ENCODE results near the gene ZFP90. TPM values are rescaled to one million over a fixed set of nuclear protein-coding genes. Genes with fewer than 3 reads are reported as not detected.

Gene ZFP90
- total RNA-seq, 6 donors from 2014 or later, result 14.3 to 33.5 (median 20.6) TPM

DNA sequence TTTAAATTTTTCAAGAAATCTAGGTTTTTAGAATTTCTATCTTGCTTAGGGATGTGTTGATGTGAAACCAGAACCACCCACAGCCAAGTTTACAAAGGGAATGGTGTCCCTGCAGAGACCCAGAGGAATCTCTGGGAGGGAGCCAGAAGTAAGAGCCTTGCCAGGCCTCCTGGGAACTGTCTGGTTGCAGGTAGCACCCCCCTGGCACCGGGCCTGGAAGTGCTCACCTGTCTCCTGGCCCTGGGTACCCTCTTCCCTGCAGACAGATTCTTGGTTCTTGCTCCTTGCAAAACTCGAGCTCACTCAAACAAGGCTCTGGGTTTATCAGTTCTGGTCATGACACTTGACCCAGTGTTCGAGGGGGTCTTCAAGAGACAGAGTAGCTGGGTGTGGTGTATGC is 24.6 kb upstream of the ZFP90 start:
- peaks cover 0 to 20% (median 9%) of the 10 kb centered on the region in 4 donors for H3K4me1 ChIP-seq
- no peak for DNase-seq
- H3K27me3 ChIP-seq, result no peaks in the 10 kb centered on the region
- TF ChIP-seq POLR2AphosphoS5 (IDR thresholded peaks at IDR 0.05) (no peak), EP300 (IDR thresholded peaks at IDR 0.05) (no peak), POLR2A (IDR thresholded peaks at IDR 0.05) (no peak)
- TF ChIP-seq, protein P1, sequence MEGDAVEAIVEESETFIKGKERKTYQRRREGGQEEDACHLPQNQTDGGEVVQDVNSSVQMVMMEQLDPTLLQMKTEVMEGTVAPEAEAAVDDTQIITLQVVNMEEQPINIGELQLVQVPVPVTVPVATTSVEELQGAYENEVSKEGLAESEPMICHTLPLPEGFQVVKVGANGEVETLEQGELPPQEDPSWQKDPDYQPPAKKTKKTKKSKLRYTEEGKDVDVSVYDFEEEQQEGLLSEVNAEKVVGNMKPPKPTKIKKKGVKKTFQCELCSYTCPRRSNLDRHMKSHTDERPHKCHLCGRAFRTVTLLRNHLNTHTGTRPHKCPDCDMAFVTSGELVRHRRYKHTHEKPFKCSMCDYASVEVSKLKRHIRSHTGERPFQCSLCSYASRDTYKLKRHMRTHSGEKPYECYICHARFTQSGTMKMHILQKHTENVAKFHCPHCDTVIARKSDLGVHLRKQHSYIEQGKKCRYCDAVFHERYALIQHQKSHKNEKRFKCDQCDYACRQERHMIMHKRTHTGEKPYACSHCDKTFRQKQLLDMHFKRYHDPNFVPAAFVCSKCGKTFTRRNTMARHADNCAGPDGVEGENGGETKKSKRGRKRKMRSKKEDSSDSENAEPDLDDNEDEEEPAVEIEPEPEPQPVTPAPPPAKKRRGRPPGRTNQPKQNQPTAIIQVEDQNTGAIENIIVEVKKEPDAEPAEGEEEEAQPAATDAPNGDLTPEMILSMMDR (IDR thresholded peaks at IDR 0.05), result no peak
- H3K9me3 ChIP-seq, result no peaks in the 10 kb centered on the region
- no peak for ATAC-seq (ENCODE audit: low FRiP score in 2 of 2)
- H3K4me3 ChIP-seq, result no peak overlapping the region
- no peak overlapping the region for H3K27ac ChIP-seq
- H3K36me3 ChIP-seq, result no peaks in the 10 kb centered on the region
- 81 to 86% methylated on average over 1 to 3 of the region's 3 CpGs for WGBS, 2 donors

GRCh38 chr16:68517606-68518166 is 21.4 kb upstream of the ZFP90 start:
- Histone ChIP-seq H3K27ac (no peak overlapping the region), H3K36me3 (no peaks in the 10 kb centered on the region), H3K9me3 (no peaks in the 10 kb centered on the region), H3K27me3 (no peaks in the 10 kb centered on the region), H3K4me3 (no peak overlapping the region), H3K4me1 (peaks cover 0 to 9% (median 7%) of the 10 kb centered on the region in 4 donors)
- TF ChIP-seq EP300 (IDR thresholded peaks at IDR 0.05) (no peak), POLR2AphosphoS5 (IDR thresholded peaks at IDR 0.05) (no peak), POLR2A (IDR thresholded peaks at IDR 0.05) (no peak)
- TF ChIP-seq, protein P1 (IDR thresholded peaks at IDR 0.05), result no peak
- WGBS, 2 donors, result 67 to 72% methylated on average over 7 of the region's 7 CpGs
- no peak for ATAC-seq (ENCODE audit: low FRiP score in 2 of 2)
- DNase-seq, result no peak

DNA sequence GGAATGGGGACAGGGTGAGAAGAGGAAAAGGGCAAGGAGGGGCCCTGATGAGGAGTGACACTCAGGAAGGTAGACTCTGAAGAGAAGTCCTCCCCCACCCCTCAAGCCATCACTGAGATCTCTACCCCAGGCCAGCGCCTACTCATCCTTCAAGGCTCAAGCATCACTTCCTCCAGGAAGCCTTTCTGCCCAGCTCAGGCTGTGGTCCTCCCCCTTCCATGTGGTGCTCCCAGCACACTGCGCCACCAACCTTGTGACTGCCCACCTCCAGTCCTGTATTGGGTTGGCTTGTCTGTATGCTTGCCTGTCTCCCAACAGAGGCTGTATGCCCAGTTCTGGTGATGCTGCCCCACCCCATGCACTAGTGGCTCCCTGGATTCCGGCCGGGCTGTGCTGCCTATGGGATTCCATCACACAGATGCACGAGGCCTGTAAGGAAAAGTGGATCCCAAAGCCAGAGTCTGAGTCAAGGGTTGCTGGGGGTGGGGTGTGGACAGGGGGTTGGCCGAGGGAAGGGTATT is 19.8 kb upstream of the ZFP90 start:
- Histone ChIP-seq H3K27me3 (no peaks in the 10 kb centered on the region), H3K4me1 (peaks cover 0 to 9% (median 7%) of the 10 kb centered on the region in 4 donors), H3K4me3 (no peak overlapping the region), H3K27ac (no peak overlapping the region), H3K9me3 (no peaks in the 10 kb centered on the region), H3K36me3 (no peaks in the 10 kb centered on the region)
- TF ChIP-seq, protein P1 (IDR thresholded peaks at IDR 0.05), result no peak
- TF ChIP-seq POLR2AphosphoS5 (IDR thresholded peaks at IDR 0.05), result no peak
- TF ChIP-seq POLR2A (IDR thresholded peaks at IDR 0.05), result no peak
- TF ChIP-seq EP300 (IDR thresholded peaks at IDR 0.05), result no peak
- DNase-seq, result no peak
- 82 to 94% methylated on average over 6 of the region's 6 CpGs for WGBS, 2 donors
- ATAC-seq (ENCODE audit: low FRiP score in 2 of 2), result no peak

DNA sequence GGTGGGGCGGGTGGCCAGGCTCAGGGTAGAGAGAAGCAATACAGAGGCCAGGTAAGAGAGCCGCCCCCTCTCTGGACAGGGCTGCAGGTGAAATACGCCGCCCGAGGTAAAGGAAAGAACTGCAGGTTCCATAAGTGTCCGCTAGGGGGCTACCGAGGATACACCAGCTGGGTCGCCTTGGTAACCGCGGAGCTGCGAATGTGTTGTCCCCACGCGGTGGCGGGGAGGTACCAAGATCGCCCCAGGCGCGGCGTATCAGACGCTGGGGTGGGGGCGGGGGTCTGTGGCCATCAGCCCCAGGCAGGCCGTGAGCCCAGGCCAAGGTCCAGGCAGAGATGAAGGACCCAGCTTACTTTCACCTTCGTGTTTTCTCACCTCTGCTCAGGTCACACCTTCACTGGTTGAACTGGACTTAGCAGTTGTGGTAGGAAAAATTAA is 18.4 kb upstream of the ZFP90 start:
- H3K27ac ChIP-seq, result no peak overlapping the region
- H3K4me1 ChIP-seq, result peaks cover 0 to 9% (median 7%) of the 10 kb centered on the region in 4 donors
- no peaks in the 10 kb centered on the region for H3K9me3 ChIP-seq
- H3K36me3 ChIP-seq, result no peaks in the 10 kb centered on the region
- DNase-seq (peak; percentile 91 to 94), ATAC-seq (ENCODE audit: low FRiP score in 2 of 2) (peak; percentile 95)
- WGBS, 2 donors, result 3 to 4% methylated on average over 9 to 17 of the region's 22 CpGs
- TF ChIP-seq POLR2A (IDR thresholded peaks at IDR 0.05) (no peak), POLR2AphosphoS5 (IDR thresholded peaks at IDR 0.05) (no peak)
- TF ChIP-seq, protein P1 (IDR thresholded peaks at IDR 0.05), result peak; percentile 90 to 97 (median 94)
- H3K27me3 ChIP-seq, result no peaks in the 10 kb centered on the region
- H3K4me3 ChIP-seq, result peak overlapping the region in 3 of 4 donors; percentile 19 to 38 (median 33)
